BJ (cell line): ENCODE data around the gene SHROOM3. TPM values are rescaled to one million over a fixed set of nuclear protein-coding genes. Genes with fewer than 3 reads are reported as not detected.
"Not testable (repeated sequence)": the region's sequence is repeated elsewhere in the genome, so short reads cannot be mapped to it uniquely, and the experiment has no call there.

Experiments
- CTCF ChIA-PET: fragments of 350-600 bp; formaldehyde crosslinking; extraction: SDS; loops from one replicate; lab custom pipeline; 2021; ENCODE audit warnings: antibody characterized with exemption, inconsistent platforms; lab: Yijun Ruan, JAX
- POLR2A ChIA-PET: fragments of 300-600 bp; sonication (Branson Sonifier 250); formaldehyde crosslinking; extraction: SDS; loops from one replicate; lab custom pipeline; 2021; ENCODE audit warnings: antibody characterized with exemption; lab: Charles Lee
- DNase-seq: peaks from one replicate; pipeline ENCODE4 v3.0.0-alpha.2; 2011; ENCODE audit warnings: low read depth
- H3K27me3 ChIP-seq: 2 replicates; pipeline ENCODE4 v1.6.0; 2011; ENCODE audit warnings: low read length; ENCODE audit not compliant: control insufficient read depth, insufficient read depth
- H3K36me3 ChIP-seq: 2 replicates; pipeline ENCODE4 v1.5.1; 2011; ENCODE audit warnings: low read length; ENCODE audit not compliant: control insufficient read depth, insufficient read depth
- H3K4me3 ChIP-seq: 2 replicates; pipeline ENCODE4 v1.5.1; 2011; ENCODE audit warnings: low read depth, mild to moderate bottlenecking, control low read depth, low read length
- polyA plus RNA-seq: library from polyadenylated mRNA; depleted of rRNA; stranded (reverse); fragments of >200 nt; gene quantifications from 2 replicates; pipeline ENCODE4 v1.2.3, GENCODE V29; 2011
- TF ChIP-seq, protein P1 (sequence below): IDR thresholded peaks from 2 replicates; pipeline ENCODE4 v1.5.1; 2011; ENCODE audit warnings: low read depth, mild to moderate bottlenecking, control low read depth, inconsistent platforms, low read length, moderate library complexity; ENCODE audit not compliant: insufficient read depth

The SHROOM3 gene
- polyA plus RNA-seq, 1 experiment, result 46.1 TPM

DNA sequence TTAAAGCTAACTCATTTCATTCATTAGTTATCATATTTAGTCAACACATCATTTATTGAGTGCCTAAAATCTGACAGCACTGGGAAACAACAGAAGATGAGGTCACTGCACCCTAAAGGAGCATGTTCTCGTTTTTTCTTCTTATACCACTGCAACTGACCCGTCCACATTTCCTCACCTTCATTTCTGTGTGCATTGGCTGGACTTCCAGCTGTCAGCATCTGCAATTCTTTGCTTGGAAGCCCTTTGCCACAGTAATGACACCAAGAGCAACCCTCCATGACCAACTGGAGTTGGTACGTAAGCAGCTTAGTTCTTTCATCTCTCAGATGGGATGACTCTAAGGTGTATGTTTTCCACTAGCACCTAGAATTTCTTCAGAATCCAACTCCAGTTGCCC lies 13.2 kb downstream of the SHROOM3 start:
- POLR2A ChIA-PET, result no interaction called here
- TF ChIP-seq, protein P1, sequence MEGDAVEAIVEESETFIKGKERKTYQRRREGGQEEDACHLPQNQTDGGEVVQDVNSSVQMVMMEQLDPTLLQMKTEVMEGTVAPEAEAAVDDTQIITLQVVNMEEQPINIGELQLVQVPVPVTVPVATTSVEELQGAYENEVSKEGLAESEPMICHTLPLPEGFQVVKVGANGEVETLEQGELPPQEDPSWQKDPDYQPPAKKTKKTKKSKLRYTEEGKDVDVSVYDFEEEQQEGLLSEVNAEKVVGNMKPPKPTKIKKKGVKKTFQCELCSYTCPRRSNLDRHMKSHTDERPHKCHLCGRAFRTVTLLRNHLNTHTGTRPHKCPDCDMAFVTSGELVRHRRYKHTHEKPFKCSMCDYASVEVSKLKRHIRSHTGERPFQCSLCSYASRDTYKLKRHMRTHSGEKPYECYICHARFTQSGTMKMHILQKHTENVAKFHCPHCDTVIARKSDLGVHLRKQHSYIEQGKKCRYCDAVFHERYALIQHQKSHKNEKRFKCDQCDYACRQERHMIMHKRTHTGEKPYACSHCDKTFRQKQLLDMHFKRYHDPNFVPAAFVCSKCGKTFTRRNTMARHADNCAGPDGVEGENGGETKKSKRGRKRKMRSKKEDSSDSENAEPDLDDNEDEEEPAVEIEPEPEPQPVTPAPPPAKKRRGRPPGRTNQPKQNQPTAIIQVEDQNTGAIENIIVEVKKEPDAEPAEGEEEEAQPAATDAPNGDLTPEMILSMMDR, result no peak
- CTCF ChIA-PET, result interaction anchor here (1.1 to 1.6 kb wide), 2 partner anchors 9 to 56 kb away, joined by 3 to 6 read pairs; no protein-coding TSS in a partner anchor

DNA sequence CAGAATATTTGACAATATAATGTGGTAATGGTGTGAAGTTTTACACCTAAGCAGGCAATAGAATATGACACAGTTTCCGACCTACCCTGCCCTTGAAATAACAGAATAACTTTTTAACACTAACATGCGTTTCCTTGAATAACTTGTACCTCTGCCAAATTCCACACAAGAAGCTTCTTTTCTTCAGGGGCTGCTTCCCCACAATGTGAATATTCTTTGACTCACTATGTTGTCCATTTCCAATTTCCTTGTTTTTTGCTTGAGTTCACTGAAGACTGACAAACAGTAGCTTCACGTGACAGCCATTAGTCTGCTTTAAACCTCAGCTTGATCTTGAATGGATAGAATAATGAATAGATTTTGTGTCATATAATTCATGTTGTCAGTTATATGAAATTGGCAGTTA lies 14.3 kb downstream of the SHROOM3 start:
- Histone ChIP-seq H3K27me3 (peaks cover 5% of the 10 kb centered on the region), H3K36me3 (no peaks in the 10 kb centered on the region), H3K4me3 (no peak overlapping the region)
- ChIA-PET CTCF (no interaction called here), POLR2A (no interaction called here)
- no peak for DNase-seq
- TF ChIP-seq, protein P1, result no peak

More for the DNA sequence above, 13.2 kb downstream of the SHROOM3 start:
- Histone ChIP-seq H3K27me3 (peaks cover 5% of the 10 kb centered on the region), H3K4me3 (no peak overlapping the region), H3K36me3 (no peaks in the 10 kb centered on the region)
- no peak for DNase-seq

DNA sequence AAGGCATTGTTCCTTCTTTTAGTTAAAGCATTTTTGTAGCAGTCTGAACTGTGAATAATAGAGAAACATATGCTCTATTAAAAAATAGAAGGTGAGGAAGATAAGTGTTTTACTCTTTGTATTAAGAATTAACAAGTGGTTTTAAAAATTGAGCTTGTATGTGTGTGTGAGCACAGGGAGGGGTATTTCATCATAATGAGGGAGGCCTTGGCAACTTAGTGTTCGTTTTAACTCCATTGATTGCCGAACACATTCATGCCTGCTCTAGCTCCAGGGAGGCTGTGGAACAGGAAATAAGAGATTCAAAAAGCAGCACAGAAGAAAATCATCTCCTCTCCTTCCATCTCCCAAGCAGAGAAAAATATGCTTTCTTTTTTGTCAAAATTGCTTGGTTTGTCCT lies 14.8 kb downstream of the SHROOM3 start:
- POLR2A ChIA-PET, result no interaction called here
- no peaks in the 10 kb centered on the region for H3K36me3 ChIP-seq
- no peak overlapping the region for H3K4me3 ChIP-seq
- CTCF ChIA-PET, result no interaction called here
- TF ChIP-seq, protein P1, result no peak
- DNase-seq, result no peak
- peaks cover 5% of the 10 kb centered on the region for H3K27me3 ChIP-seq

DNA sequence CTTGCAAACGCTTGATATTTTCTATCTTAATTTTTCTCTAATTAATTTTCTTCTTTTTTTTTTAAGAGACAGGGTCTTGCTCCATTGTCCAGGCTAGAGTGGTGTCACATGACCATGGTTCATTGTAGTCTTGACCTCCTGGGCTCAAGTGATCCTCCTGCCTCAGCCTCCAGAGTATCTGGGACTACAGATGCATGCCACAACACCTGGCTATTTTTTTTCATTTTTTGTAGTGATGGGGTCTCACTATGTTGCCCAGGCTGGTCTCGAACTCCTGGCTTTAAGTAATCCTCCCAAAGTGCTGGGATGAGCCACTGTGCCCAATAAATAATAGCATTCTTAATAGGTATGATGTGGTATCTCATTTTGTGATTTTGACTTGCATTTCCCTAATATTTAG lies 18.2 kb downstream of the SHROOM3 start:
- H3K36me3 ChIP-seq, result no peaks in the 10 kb centered on the region
- ChIA-PET POLR2A (no interaction called here), CTCF (interaction anchor here (0.6 to 1.1 kb wide), 2 partner anchors 52 to 373 kb away, joined by 3 to 4 read pairs; no protein-coding TSS in a partner anchor)
- H3K27me3 ChIP-seq, result peaks cover 3% of the 10 kb centered on the region; the same call in 1 of the 2 replicates
- H3K4me3 ChIP-seq, result no peak overlapping the region
- DNase-seq, result no peak
- TF ChIP-seq, protein P1, result no peak

DNA sequence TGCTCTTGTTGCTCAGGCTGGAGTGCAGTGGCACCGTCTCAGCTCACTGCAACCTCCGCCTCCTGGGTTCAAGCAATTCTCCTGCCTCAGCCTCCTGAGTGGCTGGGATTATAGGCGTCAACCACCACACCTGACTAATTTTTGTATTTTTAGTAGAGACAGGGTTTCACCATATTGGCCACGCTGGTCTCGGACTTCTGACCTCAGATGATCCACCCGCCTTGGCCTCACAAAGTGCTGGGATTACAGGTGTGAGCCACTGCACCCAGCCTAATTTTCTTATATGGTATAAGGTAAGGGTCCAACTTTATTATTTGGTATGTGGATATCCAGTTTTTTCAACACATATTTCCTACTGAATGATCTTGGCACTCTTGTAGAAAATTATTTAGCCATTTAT lies 19.0 kb downstream of the SHROOM3 start:
- H3K4me3 ChIP-seq, DNase-seq, POLR2A ChIA-PET, H3K27me3 ChIP-seq, H3K36me3 ChIP-seq: not testable (repeated sequence)
- CTCF ChIA-PET, result interaction anchor here (1.1 kb wide), 1 partner anchor 51 kb away, joined by 3 read pairs; no protein-coding TSS in a partner anchor

DNA sequence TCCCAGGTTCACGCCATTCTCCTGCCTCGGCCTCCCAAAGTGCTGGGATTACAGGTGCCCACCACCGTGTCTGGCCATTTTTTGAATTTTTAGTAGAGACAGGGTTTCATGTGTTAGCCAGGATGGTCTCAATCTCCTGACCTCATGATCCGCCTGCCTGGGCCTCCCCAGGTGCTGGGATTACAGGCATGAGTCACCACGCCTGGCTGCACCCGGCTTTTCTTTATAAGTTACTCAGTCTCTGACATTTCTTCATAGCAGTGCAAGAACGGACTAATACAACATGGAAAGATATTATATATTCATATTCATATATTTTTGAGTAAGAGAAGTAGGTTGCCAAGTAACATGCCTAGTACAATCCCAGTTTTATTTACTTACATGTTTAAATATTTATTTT lies 22.9 kb downstream of the SHROOM3 start:
- ChIA-PET POLR2A (no interaction called here), CTCF (no interaction called here)
- H3K36me3 ChIP-seq, result no peaks in the 10 kb centered on the region
- DNase-seq, result no peak
- H3K4me3 ChIP-seq, result no peak overlapping the region
- TF ChIP-seq, protein P1, result no peak
- H3K27me3 ChIP-seq, result no peaks in the 10 kb centered on the region
